Measurements from ENCODE around the gene SPDYE4.

SPDYE4 gene

GRCh38 chr17:8747742-8748141 lies 10.6 kb downstream of the SPDYE4 start:
- H3K4me3 ChIP-seq (ENCODE audit: low read depth, low read length) = no peak overlapping the region
- no peak for TF ChIP-seq CTCF (conservative IDR thresholded peaks at IDR 0.05; ENCODE audit: low read depth, low read length)
- no peak for DNase-seq (ENCODE audit: low read depth)

GRCh38 chr17:8746501-8747236 lies 11.7 kb downstream of the SPDYE4 start:
- TF ChIP-seq CTCF (conservative IDR thresholded peaks at IDR 0.05; ENCODE audit: low read depth, low read length) = no peak
- H3K4me3 ChIP-seq (ENCODE audit: low read depth, low read length) = peak overlapping the region; percentile 66
- DNase-seq (ENCODE audit: low read depth) = no peak

- H3K4me3 ChIP-seq (ENCODE audit: low read depth, low read length) = peak overlapping the region; percentile 66
- DNase-seq (ENCODE audit: low read depth) = peak; percentile 39
- peak; percentile 61 for TF ChIP-seq CTCF (conservative IDR thresholded peaks at IDR 0.05; ENCODE audit: low read depth, low read length)
Measured at GRCh38 chr17:8745586-8746500, 12.5 kb downstream of the SPDYE4 start.

- H3K4me3 ChIP-seq (ENCODE audit: low read depth, low read length) = no peak overlapping the region
- no peak for DNase-seq (ENCODE audit: low read depth)
- no peak for TF ChIP-seq CTCF (conservative IDR thresholded peaks at IDR 0.05; ENCODE audit: low read depth, low read length)
Measured at GRCh38 chr17:8744086-8744785, 14.1 kb downstream of the SPDYE4 start.

GRCh38 chr17:8742819-8743218 lies 15.5 kb downstream of the SPDYE4 start:
- DNase-seq (ENCODE audit: low read depth) = no peak
- H3K4me3 ChIP-seq (ENCODE audit: low read depth, low read length) = no peak overlapping the region
- no peak for TF ChIP-seq CTCF (conservative IDR thresholded peaks at IDR 0.05; ENCODE audit: low read depth, low read length)

- TF ChIP-seq CTCF (conservative IDR thresholded peaks at IDR 0.05; ENCODE audit: low read depth, low read length) = no peak
- no peak for DNase-seq (ENCODE audit: low read depth)
Measured at GRCh38 chr17:8742274-8742673, 16.1 kb downstream of the SPDYE4 start.

More at GRCh38 chr17:8742274-8742673, 16.1 kb downstream of the SPDYE4 start:
- H3K4me3 ChIP-seq (ENCODE audit: low read depth, low read length) = no peak overlapping the region

Measured in choroid plexus epithelial cell (primary cell).